A549 (cell line): ENCODE data around the gene TREML2. TPM values are rescaled to one million over a fixed set of nuclear protein-coding genes. Genes with fewer than 3 reads are reported as not detected.
"Not testable (repeated sequence)": the region's sequence is repeated elsewhere in the genome, so short reads cannot be mapped to it uniquely, and the experiment has no call there.

Source experiments
- ATAC-seq, 2 experiments: fragments of 200-7000 bp in 1 of 2; fragments of >200 bp in 1 of 2; cut with Nextera tagmentation in 1 of 2; cut with Tn5 transposase in 1 of 2; 3 replicates each; pipeline versions ENCODE4 v1.8.0 to v1.9.1; 2018 to 2020; ENCODE audit warnings: mild to moderate bottlenecking in 1 of 2, moderate library complexity in 1 of 2
- CTCF ChIA-PET: fragments of 300-600 bp; sonication (Branson Sonifier 250); formaldehyde crosslinking; extraction: SDS; loops from one replicate; lab custom pipeline; 2021; ENCODE audit warnings: antibody characterized with exemption, inconsistent platforms; lab: Yijun Ruan, JAX
- POLR2A ChIA-PET: fragments of 350-600 bp; formaldehyde crosslinking; extraction: SDS; loops from one replicate; lab custom pipeline; 2021; ENCODE audit warnings: antibody characterized with exemption, inconsistent platforms; lab: Yijun Ruan, JAX
- DNase-seq, 2 experiments: peaks; one replicate each; pipeline versions ENCODE4 v3.0.0 to v3.0.0-alpha.2; 2011 to 2016; ENCODE audit warnings: low read depth in 1 of 2, low spot score in 1 of 2
- FAIRE-seq: peaks from 2 replicates; lab custom pipeline; 2011; peaks lifted over from hg19 to GRCh38; lab: Jason Lieb, UNC
- H3K27ac ChIP-seq, 2 experiments: fragments of >200 bp; sonication (Bioruptor Twin); formaldehyde crosslinking; 3 replicates each; pipeline ENCODE4 v1.5.1; 2016 to 2017
- H3K4me1 ChIP-seq: fragments of >200 bp; sonication (Bioruptor Twin); formaldehyde crosslinking; 3 replicates; pipeline ENCODE4 v1.6.1; 2016
- H3K4me2 ChIP-seq: fragments of >200 bp; sonication (Bioruptor Twin); formaldehyde crosslinking; 3 replicates; pipeline ENCODE4 v1.6.1; 2016
- H3K4me3 ChIP-seq: fragments of >200 bp; sonication (Bioruptor Twin); formaldehyde crosslinking; 3 replicates; pipeline ENCODE4 v1.5.1; 2016
- H3K9me3 ChIP-seq: fragments of >200 bp; sonication (Bioruptor Twin); formaldehyde crosslinking; 3 replicates; pipeline ENCODE4 v1.6.1; 2016
- BCL3 ChIP-seq: fragments of >200 bp; sonication (Bioruptor Twin); formaldehyde crosslinking; IDR thresholded peaks from 3 replicates; pipeline ENCODE4 v1.6.1; 2016
- BHLHE40 ChIP-seq: IDR thresholded peaks from 2 replicates; pipeline ENCODE4 v1.6.1; 2012; ENCODE audit warnings: low read depth, low read length, inconsistent platforms
- CBX8 ChIP-seq: fragments of 200-600 bp; sonication (generic); IDR thresholded peaks from 2 replicates; pipeline ENCODE4 v1.6.1; 2016
- CHD4 ChIP-seq: fragments of 200-600 bp; sonication (generic); IDR thresholded peaks from 2 replicates; pipeline ENCODE4 v1.6.1; 2016; ENCODE audit warnings: antibody characterized with exemption, mild to moderate bottlenecking, borderline replicate concordance
- EHF ChIP-seq: fragments of 250-450 bp; sonication (Bioruptor Pico); IDR thresholded peaks from 2 replicates; pipeline ENCODE4 v1.5.0; 2020; ENCODE audit warnings: mild to moderate bottlenecking
- EHMT2 ChIP-seq: fragments of 200-600 bp; sonication (generic); IDR thresholded peaks from 2 replicates; pipeline ENCODE4 v1.6.1; 2016; ENCODE audit warnings: antibody characterized with exemption, low read depth, mild to moderate bottlenecking, moderate library complexity
- EP300 ChIP-seq, 2 experiments: fragments of >200 bp; sonication (Bioruptor Twin); formaldehyde crosslinking; IDR thresholded peaks; 2 replicates in 1 of 2; 3 replicates in 1 of 2; pipeline ENCODE4 v1.6.1; 2016 to 2017
- ESRRA ChIP-seq: fragments of 150-350 bp; IDR thresholded peaks from 2 replicates; pipeline ENCODE4 v1.6.1; 2014; ENCODE audit warnings: mild to moderate bottlenecking, low read length, borderline replicate concordance
- FOSB ChIP-seq: fragments of 250-450 bp; sonication (Bioruptor Pico); IDR thresholded peaks from 2 replicates; pipeline ENCODE4 v1.5.0; 2020; ENCODE audit warnings: mild to moderate bottlenecking, moderate library complexity
- FOXS1 ChIP-seq: fragments of 250-450 bp; sonication (Bioruptor Pico); IDR thresholded peaks from 2 replicates; pipeline ENCODE4 v1.5.0; 2020; ENCODE audit warnings: mild to moderate bottlenecking, moderate library complexity
- GATA3 ChIP-seq: IDR thresholded peaks from 2 replicates; pipeline ENCODE4 v1.6.1; 2012; ENCODE audit warnings: borderline replicate concordance
- HDAC2 ChIP-seq: fragments of 200-600 bp; sonication (generic); IDR thresholded peaks from 2 replicates; pipeline ENCODE4 v1.6.1; 2016
- HMGXB4 ChIP-seq: fragments of 250-450 bp; sonication (Bioruptor Pico); IDR thresholded peaks from 2 replicates; pipeline ENCODE4 v1.5.0; 2021; ENCODE audit warnings: mild to moderate bottlenecking, moderate library complexity, borderline replicate concordance
- HOXB13 ChIP-seq: fragments of 250-450 bp; sonication (Bioruptor Pico); IDR thresholded peaks from 2 replicates; pipeline ENCODE4 v1.5.0; 2020; ENCODE audit warnings: low read depth, mild to moderate bottlenecking, moderate library complexity
- JUNB ChIP-seq: fragments of >200 bp; sonication (Bioruptor Twin); formaldehyde crosslinking; IDR thresholded peaks from 2 replicates; pipeline ENCODE4 v1.6.1; 2016
- KDM5A ChIP-seq: fragments of 200-600 bp; sonication (generic); IDR thresholded peaks from 2 replicates; pipeline ENCODE4 v1.6.1; 2016; ENCODE audit warnings: antibody characterized with exemption, mild to moderate bottlenecking
- MAFK ChIP-seq: fragments of 450-650 bp; IDR thresholded peaks from 2 replicates; pipeline ENCODE4 v1.6.1; 2014; ENCODE audit not compliant: partially characterized antibody
- MAX ChIP-seq: IDR thresholded peaks from 2 replicates; pipeline ENCODE4 v1.6.1; 2012
- MYC ChIP-seq: IDR thresholded peaks from 2 replicates; pipeline ENCODE4 v1.6.1; 2012; ENCODE audit warnings: mild to moderate bottlenecking, inconsistent platforms, low read length, improper control_type of control experiment, borderline replicate concordance
- NFE2L2 ChIP-seq: fragments of 150-350 bp; conservative IDR thresholded peaks from 2 replicates; pipeline ENCODE4 v1.6.1; 2014; ENCODE audit warnings: low read length
- POLR2A ChIP-seq: IDR thresholded peaks from 2 replicates; pipeline ENCODE4 v1.6.1; 2012; ENCODE audit warnings: mild to moderate bottlenecking, low read length
- SREBF2 ChIP-seq: fragments of 450-650 bp; IDR thresholded peaks from 2 replicates; pipeline ENCODE4 v1.6.1; 2014; ENCODE audit warnings: mild to moderate bottlenecking, moderate library complexity
- USF2 ChIP-seq: fragments of 450-650 bp; IDR thresholded peaks from 2 replicates; pipeline ENCODE4 v1.6.1; 2014; ENCODE audit warnings: antibody characterized with exemption
- ZFP36 ChIP-seq: fragments of 450-650 bp; IDR thresholded peaks from 2 replicates; pipeline ENCODE4 v1.6.1; 2014; ENCODE audit warnings: borderline replicate concordance; ENCODE audit not compliant: partially characterized antibody
- ZSCAN20 ChIP-seq: fragments of 250-450 bp; sonication (Bioruptor Pico); IDR thresholded peaks from 2 replicates; pipeline ENCODE4 v1.8.0; 2022; ENCODE audit warnings: mild to moderate bottlenecking, moderate library complexity
- WGBS: methylation state at CpG from one replicate; pipeline ENCODE4 v1.1.6; 2017; ENCODE audit errors: missing lambda C conversion rate; 5-methylcytosine and 5-hydroxymethylcytosine counted together
- polyA plus RNA-seq, 4 experiments: library from polyadenylated mRNA; depleted of rRNA in 3 of 4; stranded (reverse); fragments of >200 nt; fragmentation: RNase III in 1 of 4; extraction: RNeasy Plus Mini Kit Qiagen cat#74134 plus additional on column Dnase treatment in 1 of 4; gene quantifications; 2 replicates in 3 of 4; 3 replicates in 1 of 4; pipeline ENCODE4 v1.2.3, GENCODE V29; 2011 to 2017

The TREML2 gene
- polyA plus RNA-seq, 2 of the 4 experiments (the other 2 are of a cell fraction) = not detected

GRCh38 chr6:41247882-41248705 is 47.1 kb upstream of the TREML2 start:
- TF ChIP-seq FOXS1 (CRISPR knock-in tag) = no peak
- TF ChIP-seq MAX = no peak
- no peak for TF ChIP-seq BCL3
- TF ChIP-seq KDM5A = no peak
- TF ChIP-seq MAFK = no peak
- no peak for TF ChIP-seq USF2
- TF ChIP-seq NFE2L2 = no peak
- no peak for TF ChIP-seq EP300 (IDR thresholded peaks at IDR 0.05)
- no peak for TF ChIP-seq ESRRA
- TF ChIP-seq CHD4 = no peak
- no peak for TF ChIP-seq CBX8
- no peak for TF ChIP-seq FOSB (CRISPR knock-in tag)
- TF ChIP-seq HOXB13 (CRISPR knock-in tag) = no peak
- no peak for TF ChIP-seq SREBF2
- no peak for TF ChIP-seq GATA3
- TF ChIP-seq POLR2A = no peak
- no peak overlapping the region for H3K27ac ChIP-seq
- DNase-seq (no peak), ATAC-seq (peak in 1 of 2 experiments; percentile 19; a peak in 1 of 6 replicates), FAIRE-seq (no peak)
- ChIA-PET POLR2A (no interaction called here), CTCF (interaction anchor here (1.2 kb wide), 1 partner anchor 11 kb away, joined by 3 read pairs; no protein-coding TSS in a partner anchor)
- H3K9me3 ChIP-seq = no peaks in the 10 kb centered on the region
- 23% methylated on average over 7 of the region's 7 CpGs for WGBS
- H3K4me2 ChIP-seq = no peak overlapping the region
- no peaks in the 10 kb centered on the region for H3K4me1 ChIP-seq
- H3K4me3 ChIP-seq = no peak overlapping the region

GRCh38 chr6:41247288-41247865 is 46.4 kb upstream of the TREML2 start:
- H3K4me3 ChIP-seq = no peak overlapping the region
- WGBS = 53% methylated on average over 4 of the region's 9 CpGs
- POLR2A ChIA-PET = no interaction called here

GRCh38 chr6:41246529-41246928 is 45.6 kb upstream of the TREML2 start:
- WGBS = 63% methylated on average over 4 of the region's 4 CpGs
- H3K4me3 ChIP-seq, H3K4me2 ChIP-seq, POLR2A ChIA-PET, ATAC-seq, H3K4me1 ChIP-seq, H3K27ac ChIP-seq, CTCF ChIA-PET, DNase-seq, FAIRE-seq, H3K9me3 ChIP-seq: not testable (repeated sequence)

More at GRCh38 chr6:41247288-41247865, 46.4 kb upstream of the TREML2 start:
- DNase-seq = no peak
- Histone ChIP-seq H3K4me2 (no peak overlapping the region), H3K9me3 (no peaks in the 10 kb centered on the region), H3K4me1 (no peaks in the 10 kb centered on the region), H3K27ac (no peak overlapping the region)
- FAIRE-seq = no peak
- ATAC-seq = no peak
- CTCF ChIA-PET = interaction anchor here (1.2 kb wide), 1 partner anchor 11 kb away, joined by 3 read pairs; no protein-coding TSS in a partner anchor
- no peak for TF ChIP-seq NFE2L2
- no peak for TF ChIP-seq CBX8
- no peak for TF ChIP-seq SREBF2
- TF ChIP-seq ZSCAN20 (CRISPR knock-in tag) = no peak
- no peak for TF ChIP-seq MYC
- no peak for TF ChIP-seq HDAC2
- TF ChIP-seq EHF (CRISPR knock-in tag) = no peak
- no peak for TF ChIP-seq BHLHE40
- TF ChIP-seq FOXS1 (CRISPR knock-in tag) = no peak
- TF ChIP-seq ZFP36 = no peak
- no peak for TF ChIP-seq JUNB
- TF ChIP-seq EHMT2 = no peak
- TF ChIP-seq POLR2A = no peak
- TF ChIP-seq HMGXB4 (CRISPR knock-in tag) = no peak
- no peak for TF ChIP-seq BCL3
